IPS DF 4.7 (cell line): ENCODE measurements around the gene KRTAP3-3.

ENCODE experiments used
- DNase-seq: peaks from one replicate; pipeline ENCODE4 v3.0.0-alpha.2; 2013; ENCODE audit warnings: low spot score; ENCODE audit errors: extremely low read depth

The KRTAP3-3 gene

DNA sequence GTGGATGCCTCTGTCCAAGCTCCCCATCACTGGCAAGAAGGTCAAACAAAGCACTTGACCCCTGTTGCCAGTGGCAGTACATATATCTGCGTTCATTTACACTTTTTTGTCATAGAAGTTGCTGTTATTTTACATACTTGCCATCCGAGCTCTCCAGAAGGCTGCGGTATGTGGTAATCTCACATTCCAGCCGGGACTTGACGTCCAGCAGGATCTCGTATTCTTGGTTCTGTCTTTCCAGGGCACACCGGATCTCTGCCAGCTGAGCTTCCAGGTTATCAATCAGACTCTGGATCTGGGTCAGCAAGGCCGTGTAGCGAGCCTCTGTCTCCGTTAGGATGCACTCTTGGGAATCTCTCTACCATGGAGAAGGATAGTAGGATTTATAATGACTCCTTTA is 33.8 kb downstream of the KRTAP3-3 start:
- no peak for DNase-seq

DNA sequence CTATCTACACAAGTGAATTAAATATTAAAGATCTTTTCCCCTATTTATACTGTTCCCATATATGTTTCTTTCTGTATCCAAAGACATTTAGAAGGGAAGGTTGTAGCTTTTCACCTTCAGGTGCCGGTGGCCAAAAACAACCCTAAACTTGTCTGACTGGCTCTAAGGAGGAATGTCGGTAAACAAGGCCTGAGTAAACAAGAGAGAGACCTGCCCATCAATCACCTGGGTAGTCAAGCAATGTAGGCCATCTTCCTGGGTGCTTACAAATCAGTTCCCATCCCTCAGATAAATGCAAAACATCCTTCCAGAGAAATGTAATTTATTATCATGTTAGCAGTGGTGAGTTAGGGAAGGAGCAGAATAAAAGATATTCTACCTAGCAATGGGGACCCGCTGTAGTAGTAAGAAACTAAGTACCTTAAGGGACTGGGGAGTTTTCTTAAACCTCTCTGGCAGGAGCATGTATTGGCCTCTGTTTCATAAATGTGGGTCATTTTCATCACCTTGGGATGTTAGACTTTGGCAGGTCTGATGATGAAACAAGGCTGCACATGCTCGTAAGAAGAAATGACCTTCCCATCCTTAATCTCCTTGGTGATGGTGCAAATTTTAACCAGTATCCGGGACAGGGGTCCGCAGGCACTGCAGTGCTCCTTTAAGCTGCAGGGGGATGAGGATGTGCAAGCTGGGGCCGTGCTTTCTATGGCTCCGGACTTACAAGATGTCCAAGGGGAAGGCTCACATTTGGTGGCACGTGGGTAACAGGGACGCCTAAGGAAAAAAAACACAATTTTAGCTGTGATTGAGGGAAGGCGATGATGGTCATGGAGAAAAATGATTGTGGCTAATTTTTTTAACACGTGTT is 35.6 kb downstream of the KRTAP3-3 start:
- DNase-seq, result no peak

DNA sequence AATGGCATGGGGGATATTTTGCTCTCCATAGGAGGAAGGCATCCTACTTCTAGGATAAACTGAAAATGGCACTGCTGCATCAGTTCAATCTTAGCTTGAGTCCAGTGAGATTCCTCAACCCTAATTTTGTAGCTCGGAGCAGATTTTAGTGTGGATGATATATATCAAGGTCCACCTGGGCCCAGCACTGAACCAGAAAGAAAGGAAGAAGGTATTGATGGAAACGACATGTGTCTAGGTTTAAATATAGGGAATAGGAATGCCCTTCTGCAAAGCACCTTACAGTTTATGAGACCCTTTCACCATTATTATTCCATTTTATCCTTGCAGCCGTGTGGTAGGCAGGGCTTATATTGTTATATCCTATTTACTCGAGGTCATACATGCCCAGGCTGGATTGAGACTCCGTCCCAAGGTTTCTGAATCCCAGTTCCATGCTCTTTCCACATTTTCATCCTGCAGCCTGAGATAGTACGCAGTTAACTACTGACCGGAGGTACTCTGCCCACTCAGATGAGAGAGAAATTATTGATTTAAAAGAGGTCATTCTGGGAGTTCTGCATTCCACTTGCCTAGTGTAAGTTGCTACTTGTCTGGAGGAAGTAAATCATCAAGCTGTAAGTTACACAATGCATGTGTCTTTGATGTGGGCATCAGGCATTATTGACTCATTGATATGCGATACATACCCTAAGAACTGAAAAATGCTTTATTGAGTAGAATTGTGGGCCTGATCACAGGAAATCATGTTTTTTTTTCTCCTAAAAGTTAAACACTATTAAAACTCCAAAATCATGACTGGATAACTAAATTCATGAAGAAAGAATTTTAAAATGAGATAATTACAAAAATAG is 37.3 kb downstream of the KRTAP3-3 start:
- DNase-seq, result no peak

DNA sequence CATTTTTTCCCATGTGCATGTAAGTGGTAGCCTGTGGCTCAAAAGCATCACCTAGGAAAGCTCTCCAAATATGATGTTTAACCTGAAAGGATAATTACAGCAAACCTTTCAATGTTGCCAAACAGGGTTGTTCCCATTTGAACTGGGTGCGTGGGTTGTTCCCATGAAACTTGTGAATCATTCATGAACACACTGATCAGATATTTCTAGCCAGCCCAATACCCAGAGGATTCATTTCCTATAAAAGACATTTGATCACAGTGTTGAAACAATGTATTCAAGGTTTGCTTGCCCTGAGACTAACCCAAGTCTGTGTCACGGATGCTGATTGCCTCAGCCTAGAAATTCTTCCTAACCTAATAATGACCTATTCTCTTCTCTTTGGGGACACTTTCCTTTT is 40.1 kb downstream of the KRTAP3-3 start:
- no peak for DNase-seq

DNA sequence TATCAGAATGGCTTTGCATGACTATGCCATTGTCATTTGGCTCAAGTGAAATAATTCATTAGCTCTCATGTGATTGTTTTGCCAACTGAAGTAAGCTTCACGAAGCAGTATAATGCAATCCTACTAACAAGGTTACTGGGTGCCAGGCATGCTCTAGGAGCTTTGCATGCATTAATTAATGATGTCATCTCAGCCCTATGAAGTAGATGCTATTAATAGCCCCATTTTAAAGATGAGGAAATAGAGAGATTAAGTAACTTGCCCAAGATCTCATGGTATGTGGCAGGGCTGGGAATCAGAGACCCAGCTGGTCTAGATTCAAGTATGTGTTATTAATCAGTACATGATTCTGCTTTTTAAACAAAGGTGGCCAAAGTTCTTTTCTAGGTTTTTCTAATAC is 41.3 kb downstream of the KRTAP3-3 start:
- DNase-seq, result no peak

DNA sequence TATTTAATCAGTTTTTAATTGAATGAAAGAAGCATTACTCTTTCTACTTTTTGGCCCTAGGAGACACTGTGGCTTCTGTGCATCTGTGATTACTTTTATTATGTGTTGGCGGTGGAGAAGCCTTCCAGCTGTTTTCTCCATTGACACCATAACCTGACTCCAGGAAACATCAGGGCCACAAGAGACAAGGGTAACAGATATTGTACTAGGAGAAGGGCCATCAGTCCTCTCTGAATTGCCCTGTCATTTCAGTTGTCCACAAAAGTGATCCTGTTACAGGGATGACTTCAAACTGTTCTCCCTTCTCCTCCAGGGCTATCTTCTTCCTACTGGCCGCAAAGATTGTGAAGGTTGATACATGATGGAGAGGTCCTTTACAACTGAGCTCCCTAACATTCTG is 41.8 kb downstream of the KRTAP3-3 start:
- DNase-seq, result no peak

DNA sequence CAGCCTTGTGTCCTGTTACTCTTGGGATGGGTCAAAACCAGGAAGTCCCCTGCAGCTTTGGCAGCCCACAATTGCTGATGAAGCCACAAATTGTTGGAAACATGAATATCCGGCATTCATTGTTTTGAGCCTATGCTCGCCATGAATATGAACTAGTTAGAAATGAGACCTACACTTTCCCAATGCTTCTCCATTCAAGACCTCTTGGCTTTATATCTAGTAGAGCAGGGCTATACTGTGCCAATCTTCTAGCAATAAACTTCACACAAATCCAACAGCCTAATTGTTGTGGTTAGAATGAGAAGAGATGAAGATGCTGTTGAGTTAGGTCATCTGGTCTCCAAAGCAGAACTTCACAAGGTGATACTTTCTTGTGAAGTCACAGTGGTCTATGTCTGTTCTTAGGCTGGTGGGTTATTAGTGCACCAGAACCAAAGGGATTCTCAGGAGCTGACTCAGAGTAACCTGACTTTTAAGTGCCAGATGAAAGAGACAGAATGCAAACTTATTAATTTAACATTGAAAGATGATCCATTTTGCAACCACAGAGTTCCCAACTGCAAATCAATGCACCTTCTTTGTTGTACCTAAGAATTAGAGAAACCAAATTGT is 42.8 kb downstream of the KRTAP3-3 start:
- DNase-seq, result no peak

DNA sequence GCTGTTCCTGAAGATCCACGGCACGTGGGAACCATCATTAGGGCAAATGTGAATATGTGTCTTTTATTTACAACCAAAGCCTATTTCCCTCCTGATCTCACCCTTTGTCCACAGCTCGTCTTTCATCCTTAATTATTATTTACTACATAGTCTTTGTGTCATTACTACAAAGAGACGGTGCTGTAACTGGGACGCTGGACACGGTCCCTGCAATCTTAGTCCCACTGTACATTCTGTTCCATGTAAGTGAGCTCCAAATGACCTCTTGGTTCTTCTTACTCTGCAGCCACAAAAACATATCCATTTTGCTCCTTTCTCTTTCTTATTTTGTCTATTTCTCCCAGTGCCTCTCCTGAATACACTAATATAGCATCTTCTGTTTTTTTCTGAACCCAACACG is 43.8 kb downstream of the KRTAP3-3 start:
- DNase-seq, result no peak

DNA sequence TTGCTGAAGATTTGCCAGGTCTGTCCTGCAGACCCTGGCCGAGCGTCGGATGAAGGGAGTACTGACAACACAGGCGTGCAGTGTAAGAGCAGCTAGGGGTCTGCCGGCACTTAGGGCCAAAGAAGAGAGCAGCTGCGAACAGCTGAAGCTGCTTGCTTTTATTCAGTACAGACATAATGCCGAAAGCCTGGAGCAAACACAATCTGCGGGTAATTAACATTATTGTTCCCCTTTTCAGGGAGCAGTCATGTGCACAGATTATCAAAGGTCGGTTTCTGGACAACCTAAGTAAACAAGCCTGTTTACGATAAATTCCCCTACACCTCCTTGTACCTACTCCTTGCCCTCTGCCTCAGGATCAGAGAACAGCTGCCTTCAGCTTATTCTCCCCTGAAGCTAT is 44.5 kb downstream of the KRTAP3-3 start:
- DNase-seq, result no peak

DNA sequence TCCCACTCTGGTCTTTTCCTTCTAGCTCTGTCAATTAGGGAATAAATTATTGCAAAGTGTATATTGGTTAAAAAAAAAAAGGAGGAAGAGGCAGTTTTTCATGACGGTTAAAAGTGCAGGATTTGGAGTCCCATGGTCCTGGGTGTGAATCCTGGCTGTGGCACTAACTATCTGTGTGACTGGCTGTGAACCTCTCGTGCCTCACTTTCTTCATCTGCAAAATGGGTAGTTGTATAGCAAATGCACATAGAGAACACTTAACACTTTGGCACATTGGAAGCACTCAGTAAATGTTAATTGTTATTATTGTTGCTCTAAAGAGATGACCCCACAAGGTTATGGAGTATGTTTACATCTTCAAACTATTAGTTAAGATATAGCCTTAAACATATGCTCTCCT is 46.0 kb downstream of the KRTAP3-3 start:
- no peak for DNase-seq

DNA sequence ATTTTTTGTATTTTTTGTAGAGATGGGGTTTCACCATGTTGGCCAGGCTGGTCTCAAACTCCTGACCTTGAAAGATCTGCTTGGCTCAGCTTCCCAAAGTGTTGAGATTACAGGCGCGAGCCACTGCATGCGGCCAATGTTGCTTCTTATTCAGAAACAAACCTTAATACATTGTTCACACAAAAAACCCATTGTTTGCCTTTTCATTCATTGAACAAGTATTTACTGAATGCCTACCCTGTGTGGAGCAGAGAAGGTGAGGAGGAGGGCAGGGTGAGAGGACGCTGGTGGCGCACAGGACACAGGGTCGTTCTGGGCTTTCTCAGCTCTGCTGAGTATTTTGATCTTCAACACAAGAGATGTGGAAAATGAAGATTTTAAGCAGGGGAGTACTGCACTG is 48.5 kb downstream of the KRTAP3-3 start:
- no peak for DNase-seq

DNA sequence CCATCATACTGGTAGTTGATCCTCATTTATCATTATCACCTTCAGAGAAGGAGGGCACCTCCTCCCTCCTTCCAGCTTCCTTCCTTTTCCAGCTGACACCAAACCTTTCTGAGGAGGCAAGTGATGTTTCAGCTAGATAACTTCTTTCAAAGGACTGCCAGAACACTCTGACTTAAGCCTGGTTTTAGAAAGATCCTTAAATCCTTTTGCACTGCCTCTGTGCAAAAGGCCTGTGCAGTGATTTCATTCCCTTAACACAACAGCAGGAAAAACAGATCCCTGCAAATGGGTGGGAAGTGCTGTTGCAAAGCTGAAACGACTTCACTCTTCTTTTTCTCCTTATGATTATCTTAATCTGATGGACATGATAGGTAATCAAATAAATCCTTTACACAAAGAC is 49.4 kb downstream of the KRTAP3-3 start:
- DNase-seq, result no peak
